NCI-H446 treated with DMSO at 0.1 percent for 48 hours (cell line): Measurements from ENCODE around the gene DCAF16.
A peak's percentile ranks its signal among the peaks of the same experiment; 100 is the strongest.
"Not testable (repeated sequence)": the region's sequence is repeated elsewhere in the genome, so short reads cannot be mapped to it uniquely, and the experiment has no call there.

Experiments
- DNase-seq: peaks from one replicate; lab custom pipeline; 2025; lab: John Stamatoyannopoulos, UW

The DCAF16 gene

DNA sequence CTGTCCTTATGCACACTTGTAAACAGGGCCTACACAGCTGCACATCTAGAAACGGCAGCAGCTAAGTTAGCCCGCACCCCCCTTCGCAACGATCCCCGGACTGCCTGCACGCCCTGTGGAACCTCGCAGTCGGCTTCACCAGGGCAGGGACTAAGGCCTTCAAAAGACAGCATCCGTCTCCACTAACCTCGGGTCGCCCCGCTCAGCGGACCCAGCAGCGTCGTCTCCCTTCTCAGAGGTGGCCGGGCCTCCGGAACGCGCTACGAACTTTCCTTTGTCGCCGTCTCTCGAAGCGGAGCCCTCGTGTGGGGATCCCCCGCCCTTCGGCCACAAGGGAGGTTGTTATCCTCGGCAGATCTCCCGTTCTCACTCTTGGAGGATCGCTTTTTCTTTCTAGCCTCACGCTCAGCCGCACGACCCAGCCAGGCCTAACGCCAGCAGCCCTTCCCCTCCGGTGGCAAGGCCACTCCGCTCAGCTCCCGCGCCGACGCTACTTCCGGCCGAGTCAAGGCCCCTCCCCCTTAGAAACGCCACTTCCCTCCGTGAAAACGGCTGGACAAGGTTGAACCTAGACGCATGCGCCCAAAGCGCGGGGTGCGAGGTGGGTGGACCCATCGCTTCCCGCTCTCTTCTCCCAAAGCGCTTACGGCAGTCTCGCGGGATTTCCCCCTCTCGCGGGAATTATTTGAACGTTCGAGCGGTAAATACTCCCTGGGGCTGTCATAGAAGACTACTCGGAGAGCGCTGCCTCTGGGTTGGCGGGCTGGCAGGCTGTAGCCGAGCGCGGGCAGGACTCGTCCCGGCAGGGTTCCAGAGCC is at the start of gene DCAF16, which contains the start of gene NCAPG:
DCAF16 (minus strand) TSS at position 498 of the 818 bp plus-strand sequence. CDS start 6,616 bp downstream, outside the sequence.
NCAPG (plus strand) TSS at position 720 of the 818 bp plus-strand sequence. CDS start 99 bp downstream, outside the sequence.
- peak; percentile 91 for DNase-seq

DNA sequence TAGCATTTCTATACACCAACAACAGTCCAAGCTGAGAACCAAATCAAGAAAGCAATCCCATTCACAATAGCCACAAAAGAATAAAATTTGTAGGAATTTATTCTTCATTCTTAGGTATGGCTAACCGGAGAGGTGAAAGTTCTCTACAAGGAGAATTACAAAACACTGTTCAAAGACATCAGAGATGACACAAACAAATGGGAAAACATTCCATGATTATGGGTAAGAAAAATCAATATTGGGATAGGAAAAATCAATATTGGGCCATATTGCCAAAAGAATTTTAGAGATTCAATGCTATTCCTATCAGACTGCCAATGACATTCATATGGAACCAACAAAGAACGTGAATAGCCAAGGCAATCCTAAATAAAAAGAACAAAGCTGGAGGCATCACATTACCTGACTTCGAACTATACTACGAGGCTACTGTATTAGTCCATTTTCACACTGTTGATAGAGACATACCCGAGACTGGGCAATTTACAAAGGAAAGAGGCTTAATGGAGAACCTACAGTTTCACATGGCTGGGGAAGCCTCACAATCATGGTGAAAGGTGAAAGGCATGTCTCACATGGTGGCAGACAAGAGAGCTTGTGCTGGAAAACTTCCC is 49.3 kb upstream of the DCAF16 start:
- DNase-seq: no peak

DNA sequence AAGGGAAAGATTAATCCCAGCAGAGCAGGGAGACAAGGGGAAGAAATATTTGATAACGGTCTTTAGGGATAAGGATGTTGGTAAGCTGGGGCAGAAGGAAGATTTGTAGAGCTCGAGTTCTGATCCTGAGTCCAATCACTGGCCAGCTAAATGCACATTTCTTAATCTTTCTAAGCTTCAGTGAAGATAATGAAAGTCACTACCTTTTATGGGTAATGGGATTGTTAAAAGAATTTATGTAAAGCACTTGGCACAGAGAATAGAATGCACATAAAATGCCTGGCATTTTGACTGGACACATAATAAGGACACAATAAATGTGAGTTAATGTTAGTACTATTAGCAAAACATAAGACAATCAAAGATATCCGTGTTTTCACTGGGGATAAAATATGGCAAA is 43.5 kb upstream of the DCAF16 start:
- DNase-seq: no peak

DNA sequence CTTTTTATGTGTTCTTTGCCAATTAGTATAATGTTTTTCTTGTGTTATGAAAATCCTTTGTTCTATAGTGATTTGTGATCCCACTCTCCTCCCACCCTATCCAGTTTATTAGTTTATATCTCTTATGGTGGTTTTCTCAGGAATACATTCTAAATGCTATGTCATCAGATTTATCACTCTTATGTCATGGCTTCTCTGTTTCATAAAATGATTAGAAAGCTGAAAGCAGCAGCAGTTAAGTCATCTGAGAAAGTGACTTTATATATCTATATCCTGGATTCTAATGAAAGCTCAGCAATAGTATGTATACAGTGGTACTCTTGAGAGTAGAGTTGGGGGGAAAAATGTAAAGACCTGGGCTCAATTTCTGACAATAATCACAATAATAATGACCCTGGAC is 41.4 kb upstream of the DCAF16 start:
- DNase-seq: no peak

DNA sequence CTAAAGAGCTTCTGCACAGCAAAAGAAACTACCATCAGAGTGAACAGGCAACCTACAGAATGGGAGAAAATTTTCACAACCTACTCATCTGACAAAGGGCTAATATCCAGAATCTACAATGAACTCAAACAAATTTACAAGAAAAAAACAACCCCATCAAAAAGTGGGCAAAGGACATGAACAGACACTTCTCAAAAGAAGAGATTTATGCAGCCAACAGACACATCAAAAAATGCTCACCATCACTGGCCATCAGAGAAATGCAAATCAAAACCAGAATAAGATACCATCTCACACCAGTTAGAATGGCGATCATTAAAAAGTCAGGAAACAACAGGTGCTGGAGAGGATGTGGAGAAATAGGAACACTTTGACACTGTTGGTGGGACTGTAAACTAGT is 39.7 kb upstream of the DCAF16 start:
- not testable (repeated sequence) for DNase-seq

DNA sequence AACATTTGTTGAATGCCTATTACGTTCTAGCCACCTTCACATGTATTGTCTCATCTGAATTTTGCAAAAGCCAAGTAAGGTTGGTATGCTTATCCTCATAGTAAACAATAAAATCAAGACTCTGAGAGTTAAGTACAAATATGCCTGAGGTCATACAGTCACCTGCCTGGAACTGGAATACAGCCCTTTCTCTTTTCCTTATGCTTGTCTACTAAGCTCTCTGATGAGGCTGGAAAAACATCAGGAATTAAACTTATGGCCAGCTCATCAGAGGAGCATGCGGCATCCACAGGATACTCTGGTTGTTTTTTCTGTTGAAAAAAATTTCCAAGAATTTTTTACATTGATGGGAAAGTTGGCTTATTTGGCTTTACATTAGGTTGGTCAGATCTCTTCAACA is 35.7 kb upstream of the DCAF16 start:
- no peak for DNase-seq

DNA sequence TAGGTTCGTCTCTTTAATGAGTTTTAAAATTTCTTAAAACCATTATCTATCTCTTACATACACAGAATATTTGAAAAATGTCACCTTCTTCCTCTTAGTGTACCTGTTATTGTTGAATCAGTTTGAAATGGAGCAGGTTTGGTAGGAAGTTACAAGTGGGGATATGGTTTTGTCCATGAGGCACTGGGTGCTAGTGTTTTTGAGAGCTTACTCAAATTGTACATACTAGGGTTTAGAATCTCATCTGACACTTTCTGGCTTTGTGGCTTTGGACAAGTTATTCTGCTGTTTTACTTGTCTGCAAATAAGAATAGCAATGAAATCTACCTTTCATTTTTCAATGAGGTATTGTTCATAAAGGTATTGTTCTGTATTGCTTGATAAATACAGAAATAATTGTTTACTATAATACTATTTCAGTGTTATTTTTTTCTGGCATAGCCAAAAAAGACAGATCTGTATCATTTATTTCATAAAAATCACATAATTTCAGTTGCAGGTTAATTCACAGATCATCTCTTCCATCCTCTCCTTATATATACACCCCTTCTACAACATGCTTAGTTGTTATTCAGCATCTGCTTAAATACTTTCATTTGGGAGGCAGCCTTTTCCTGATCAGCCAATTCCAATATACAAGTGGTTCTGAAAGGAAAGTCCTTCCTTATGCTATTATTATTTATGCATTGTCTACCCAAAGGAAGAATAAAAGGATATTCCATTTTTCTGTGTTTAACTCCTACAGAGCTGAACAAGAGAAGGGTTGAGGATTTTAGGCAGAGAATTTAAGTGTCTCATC is 13.5 kb upstream of the DCAF16 start:
- no peak for DNase-seq

DNA sequence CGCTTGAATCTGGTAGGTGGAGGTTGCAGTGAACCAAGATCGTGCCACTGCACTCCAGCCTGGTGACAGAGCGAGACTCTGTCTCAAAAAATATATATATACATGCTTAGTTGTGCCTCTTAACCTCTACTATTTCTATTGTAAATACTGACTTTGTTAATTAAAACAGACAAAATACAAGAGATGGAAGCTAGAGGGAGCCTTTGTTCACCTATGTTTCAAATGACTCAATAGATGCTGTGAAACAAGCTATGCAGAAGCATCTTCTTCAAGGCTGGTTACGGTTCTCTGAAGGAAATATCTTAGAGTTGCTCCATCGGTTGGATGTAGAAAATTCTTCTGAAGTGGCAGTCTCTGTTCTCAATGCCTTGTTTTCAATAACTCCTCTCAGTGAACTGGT is 6.5 kb upstream of the DCAF16 start:
- no peak for DNase-seq

DNA sequence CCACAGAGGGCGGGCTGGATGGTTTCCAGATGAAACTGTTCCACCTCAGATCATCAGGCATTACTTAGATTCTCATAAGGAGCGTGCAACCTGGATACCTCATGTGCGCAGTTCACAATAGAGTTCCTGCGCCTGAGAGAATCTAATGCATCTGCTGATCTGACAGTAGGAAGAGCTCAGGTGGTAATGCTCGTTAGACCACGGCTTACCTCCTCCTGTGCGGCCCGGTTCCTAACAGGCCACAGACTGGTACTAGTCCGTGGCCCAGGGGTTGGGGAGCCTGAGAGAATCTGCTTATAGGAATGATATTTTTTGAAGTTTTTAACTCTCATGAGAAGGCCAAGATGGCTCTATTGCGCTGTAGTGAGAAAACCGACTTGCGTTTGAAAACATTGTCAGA is 5.6 kb upstream of the DCAF16 start:
- DNase-seq: no peak

DNA sequence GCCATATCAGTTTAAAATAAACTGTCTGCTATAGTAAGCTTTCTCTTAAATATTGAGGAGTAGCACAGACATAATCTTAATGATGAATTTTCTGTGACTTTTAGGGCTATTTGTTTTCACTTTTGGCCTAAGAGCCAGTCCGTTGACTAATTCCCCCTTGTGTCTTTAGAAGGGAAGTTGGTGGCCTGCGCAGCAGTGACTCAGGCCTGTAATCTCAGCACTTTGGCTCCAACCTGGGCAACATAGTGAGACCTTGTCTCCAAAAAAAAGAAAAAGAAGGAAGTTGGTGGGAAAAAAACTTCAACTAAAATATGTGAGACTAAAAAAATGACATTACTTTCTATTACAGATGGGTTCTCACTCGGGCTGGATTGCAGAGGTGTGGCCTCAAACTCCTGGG is 3.6 kb upstream of the DCAF16 start:
- no peak for DNase-seq

DNA sequence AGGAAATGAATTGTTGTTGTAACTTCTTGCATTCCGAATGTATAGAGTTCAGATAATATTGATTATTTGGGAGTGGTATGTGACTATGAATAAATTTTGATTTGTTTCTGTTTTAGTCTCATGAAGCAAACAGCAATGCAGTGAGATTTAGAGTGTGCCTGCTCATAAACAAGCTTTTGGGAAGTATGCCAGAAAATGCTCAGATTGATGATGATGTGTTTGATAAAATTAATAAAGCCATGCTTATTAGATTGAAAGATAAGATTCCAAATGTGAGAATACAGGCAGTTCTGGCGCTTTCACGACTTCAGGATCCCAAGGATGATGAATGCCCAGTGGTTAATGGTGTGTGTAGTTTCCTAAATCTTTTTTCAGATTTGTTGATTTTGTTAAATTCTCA is 2.2 kb upstream of the DCAF16 start:
- no peak for DNase-seq

DNA sequence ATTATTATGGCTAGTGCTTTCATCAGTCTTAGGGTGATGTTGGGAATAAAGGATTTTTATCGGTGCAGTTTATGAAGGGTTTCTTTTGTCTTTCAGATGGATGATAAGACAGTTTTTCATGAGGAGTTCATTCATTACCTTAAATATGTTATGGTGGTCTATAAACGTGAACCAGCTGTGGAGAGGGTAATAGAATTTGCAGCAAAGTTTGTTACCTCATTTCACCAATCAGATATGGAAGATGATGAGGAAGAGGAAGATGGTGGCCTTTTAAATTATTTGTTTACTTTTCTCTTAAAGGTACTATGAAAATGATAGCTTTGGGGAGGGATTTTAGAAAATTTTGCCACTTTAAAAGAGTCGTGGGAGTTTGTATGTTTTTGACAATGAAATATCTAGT is 1.6 kb upstream of the DCAF16 start:
- DNase-seq: no peak

DNA sequence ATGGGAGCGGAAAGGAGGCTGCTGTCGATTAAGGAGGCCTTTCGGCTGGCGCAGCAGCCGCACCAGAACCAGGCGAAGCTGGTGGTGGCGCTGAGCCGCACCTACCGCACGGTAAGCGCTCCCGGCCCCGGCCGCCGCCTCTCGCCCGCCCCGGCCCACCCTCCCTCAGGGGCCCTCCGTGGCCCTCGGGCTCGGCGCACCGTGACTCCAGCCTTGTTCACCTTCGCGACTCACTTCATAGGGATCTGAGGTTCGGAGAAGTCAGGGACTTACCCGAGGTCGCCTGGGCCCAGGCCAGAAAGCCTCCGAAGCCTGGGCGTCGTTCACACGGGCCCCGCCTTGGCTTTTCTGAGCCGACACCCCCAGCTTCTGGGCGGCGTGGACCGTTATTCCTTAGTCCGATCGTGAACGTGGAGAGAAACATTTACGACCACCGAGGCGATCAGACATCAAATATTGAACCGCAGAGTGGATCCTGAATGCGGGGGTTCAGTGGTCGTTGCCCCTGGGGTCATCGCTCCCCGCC is 584 bp upstream of the DCAF16 start:
- no peak for DNase-seq

DNA sequence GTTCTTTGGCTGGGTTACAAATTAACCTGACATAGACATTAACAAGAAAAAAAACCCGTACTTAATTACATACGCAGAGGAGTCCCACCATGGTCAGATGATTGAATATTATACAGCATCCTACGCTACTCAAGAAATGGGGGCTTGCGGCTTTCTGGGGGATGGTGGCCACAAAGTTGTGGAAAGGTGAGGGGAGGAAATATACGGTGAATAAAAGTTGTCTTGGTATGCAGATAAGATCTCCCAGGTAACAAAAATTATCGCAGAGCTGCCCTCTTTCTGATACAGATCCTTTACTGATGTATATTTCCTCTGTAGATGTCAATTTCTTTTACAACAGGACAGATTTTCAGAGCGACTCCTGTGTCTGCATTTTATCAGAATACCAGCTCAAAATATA is 890 bp downstream of the DCAF16 start:
- DNase-seq: no peak

DNA sequence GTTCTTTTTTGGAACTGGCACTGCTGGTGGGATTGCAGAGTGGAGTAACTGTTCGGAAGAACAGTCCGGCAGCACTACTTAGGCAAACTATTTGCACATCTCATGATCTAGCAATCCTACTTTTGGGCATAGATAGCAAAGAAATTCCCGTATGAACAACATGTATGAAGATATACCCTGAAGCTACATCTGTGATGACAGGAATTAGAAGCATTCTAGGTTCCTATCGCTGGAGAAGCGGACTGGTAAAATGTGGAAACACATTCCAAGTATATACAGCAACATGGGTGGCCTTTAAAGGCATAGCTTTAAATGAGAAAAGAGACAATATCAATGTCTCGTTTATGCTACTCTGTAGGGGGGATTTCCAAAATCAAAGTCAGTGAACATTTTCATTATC is 3.1 kb downstream of the DCAF16 start:
- no peak for DNase-seq

DNA sequence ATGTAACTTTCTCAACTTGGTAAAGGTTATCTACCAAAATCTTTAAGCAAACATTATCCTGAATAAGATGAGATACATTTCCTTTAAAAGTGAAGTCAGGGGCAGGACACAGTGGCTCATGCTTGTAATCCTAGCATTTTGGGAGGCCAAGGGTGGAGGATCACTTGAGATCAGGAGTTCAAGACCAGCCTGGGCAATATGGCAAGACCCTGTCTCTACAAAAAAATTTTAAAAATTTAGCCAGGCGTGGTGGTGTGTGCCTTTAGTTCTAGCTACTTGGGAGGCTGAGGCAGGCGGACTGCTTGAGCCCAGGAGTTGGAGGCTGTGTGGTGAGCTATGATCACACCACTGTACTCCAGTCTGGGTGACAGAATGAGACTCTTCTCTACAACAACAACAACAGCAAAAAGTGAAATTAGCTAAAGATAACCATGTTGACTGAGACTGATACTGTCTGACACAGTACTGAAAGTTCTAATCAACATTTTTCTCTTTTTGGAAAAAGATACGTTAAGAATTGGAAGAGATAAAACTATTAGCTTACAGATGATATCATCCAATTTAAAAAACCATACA is 4.9 kb downstream of the DCAF16 start:
- DNase-seq: no peak

DNA sequence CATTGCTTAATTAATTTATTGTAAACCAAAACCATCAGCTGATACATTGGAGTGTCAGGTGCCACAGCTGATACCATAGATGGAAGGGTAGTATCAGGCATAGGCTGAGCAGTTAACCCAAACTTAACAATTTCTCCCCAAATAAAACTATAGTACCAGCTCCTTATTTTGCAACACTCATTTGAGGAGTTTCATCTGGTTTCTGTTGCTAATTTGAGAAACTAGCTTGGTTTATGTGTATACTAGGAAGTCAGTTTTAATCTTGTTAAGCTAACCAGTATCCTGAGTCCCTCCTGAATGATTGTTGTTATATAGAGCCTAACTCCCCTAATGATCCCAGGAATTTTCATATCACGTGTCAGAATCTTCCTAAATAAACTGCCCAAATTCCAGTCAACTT is 12.7 kb downstream of the DCAF16 start:
- no peak for DNase-seq

DNA sequence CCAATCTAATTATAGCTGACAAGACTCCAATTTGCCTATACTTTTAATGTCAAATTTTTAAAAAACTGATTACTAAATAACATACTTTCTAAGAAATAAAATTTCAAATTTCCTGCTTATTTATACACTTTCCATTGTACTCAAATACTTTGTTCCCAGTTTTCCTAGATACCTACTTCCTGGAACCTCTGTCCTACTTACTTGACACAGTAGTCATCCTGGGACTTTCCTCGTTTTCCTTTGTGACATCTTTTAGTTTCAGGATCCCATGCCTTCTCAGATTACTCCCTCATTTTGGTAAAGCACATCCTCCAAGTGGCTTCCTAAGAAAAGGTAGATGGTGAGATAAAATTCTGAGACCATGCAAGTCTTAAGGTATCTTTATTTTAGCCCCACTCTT is 15.8 kb downstream of the DCAF16 start:
- no peak for DNase-seq

DNA sequence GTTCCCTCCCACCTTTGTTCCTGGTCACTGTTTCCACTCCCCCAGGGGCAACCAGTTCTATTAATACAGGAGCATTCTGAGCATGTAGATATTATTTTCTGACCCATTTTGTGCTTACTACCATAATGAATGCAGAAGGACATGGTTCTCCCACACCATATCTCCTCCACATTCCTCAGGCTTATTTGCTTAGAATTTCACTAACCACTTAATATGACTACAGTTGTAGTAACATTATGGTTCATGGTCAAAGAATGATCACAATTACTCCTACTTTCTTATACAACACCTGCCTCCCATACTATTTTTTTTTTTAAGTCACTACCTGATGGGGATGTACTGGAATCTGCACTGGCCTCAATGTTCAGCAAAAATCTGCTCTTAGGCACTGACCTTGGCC is 21.6 kb downstream of the DCAF16 start:
- no peak for DNase-seq

DNA sequence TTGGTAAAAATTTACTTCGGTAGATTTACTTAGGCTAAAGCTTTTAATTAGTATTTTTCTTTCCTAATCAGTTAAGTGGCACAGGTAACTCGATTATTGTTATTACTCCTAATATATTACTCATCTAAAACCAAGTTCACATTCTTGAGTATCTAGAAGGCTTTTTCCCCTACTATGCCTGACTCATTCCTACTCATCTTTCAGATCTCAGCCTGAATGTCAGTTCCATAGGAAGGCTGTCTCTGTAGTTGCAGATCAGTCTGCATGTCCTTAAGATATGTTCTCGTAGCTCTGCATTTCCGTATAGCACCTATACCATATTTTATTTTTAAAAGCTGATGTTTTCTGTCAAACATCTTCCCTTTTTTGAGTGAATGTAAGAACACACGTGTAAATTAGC is 23.2 kb downstream of the DCAF16 start:
- no peak for DNase-seq

DNA sequence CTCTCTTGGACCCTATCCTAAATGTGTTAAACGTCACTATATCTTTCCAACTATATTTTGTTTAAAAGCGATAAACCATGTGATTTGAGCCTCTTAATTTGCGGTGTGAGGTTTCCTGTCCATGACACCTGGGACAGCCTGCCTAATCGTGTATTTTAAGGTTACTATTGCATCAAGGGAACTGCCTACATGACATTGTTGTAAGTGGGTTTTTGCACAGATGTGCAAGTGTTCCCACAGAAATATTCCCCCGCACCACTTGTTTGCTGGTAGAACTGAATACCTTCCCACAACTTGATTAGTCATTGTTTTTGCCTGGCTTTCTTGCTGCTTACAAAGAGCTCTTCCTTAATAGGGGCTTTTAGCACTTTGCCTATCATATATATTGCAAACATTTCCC is 24.0 kb downstream of the DCAF16 start:
- no peak for DNase-seq

DNA sequence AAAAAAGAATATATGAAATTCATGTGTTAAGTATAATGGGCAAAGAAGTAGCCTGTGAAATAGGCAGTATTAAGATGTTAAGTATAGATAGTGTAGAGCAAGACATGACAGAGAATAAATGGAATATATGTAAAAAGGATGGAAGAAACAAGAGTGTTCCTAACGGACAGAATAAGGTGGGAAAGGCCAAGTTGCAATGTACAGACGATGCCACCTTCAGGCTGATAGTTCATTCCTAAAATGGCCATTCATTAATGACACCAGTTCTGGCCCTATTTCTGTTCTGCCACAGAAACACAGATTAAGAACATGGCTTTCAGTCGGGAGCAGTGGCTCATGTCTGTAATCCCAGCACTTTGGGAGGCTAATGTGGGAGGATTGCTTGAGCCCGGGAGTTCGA is 24.7 kb downstream of the DCAF16 start:
- DNase-seq: no peak
